Vagina (tissue), 2 donors: Measurements from ENCODE around the gene TATDN2.

ENCODE experiments used
- POLR2A ChIP-seq, 2 donors: fragments of 450-650 bp; IDR thresholded peaks; one replicate each; pipeline ENCODE4 v1.6.1; 2017; ENCODE audit warnings: antibody characterized with exemption in 2 of 2, mild to moderate bottlenecking in 2 of 2, moderate library complexity in 2 of 2
- TF ChIP-seq, protein P1 (sequence below), 3 experiments: fragments of 450-650 bp in 2 of 3; fragments of 200-600 bp in 1 of 3; sonication (generic) in 1 of 3; IDR thresholded peaks; one replicate each; pipeline ENCODE4 v1.5.1; 2017 to 2019; ENCODE audit warnings: antibody characterized with exemption in 3 of 3, mild to moderate bottlenecking in 2 of 3, moderate library complexity in 2 of 3

DNA sequence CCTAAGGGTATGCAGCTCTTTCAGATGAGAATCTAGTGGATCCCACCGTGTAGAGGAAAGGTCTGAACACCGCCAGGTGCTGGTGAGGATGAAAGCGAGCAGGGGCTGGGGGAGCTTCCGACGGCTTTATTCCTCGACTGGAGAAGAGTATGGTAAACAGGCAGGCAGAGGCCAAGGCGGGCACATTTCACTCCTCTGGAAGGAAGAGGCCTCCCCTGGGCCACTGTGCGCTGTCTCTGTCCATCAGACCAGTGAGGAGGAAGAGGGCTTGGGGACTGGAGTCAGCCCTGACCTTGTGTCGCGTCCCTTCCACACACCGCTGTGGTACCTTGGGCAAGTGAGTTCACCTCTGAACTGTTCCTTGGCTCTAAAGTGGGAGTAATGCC is 40.3 kb downstream of the TATDN2 start:
- TF ChIP-seq, protein P1, sequence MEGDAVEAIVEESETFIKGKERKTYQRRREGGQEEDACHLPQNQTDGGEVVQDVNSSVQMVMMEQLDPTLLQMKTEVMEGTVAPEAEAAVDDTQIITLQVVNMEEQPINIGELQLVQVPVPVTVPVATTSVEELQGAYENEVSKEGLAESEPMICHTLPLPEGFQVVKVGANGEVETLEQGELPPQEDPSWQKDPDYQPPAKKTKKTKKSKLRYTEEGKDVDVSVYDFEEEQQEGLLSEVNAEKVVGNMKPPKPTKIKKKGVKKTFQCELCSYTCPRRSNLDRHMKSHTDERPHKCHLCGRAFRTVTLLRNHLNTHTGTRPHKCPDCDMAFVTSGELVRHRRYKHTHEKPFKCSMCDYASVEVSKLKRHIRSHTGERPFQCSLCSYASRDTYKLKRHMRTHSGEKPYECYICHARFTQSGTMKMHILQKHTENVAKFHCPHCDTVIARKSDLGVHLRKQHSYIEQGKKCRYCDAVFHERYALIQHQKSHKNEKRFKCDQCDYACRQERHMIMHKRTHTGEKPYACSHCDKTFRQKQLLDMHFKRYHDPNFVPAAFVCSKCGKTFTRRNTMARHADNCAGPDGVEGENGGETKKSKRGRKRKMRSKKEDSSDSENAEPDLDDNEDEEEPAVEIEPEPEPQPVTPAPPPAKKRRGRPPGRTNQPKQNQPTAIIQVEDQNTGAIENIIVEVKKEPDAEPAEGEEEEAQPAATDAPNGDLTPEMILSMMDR (IDR thresholded peaks at IDR 0.05), result no peak
- TF ChIP-seq POLR2A (IDR thresholded peaks at IDR 0.05), result no peak
